Measurements from ENCODE around the gene CLCNKB.

DNA sequence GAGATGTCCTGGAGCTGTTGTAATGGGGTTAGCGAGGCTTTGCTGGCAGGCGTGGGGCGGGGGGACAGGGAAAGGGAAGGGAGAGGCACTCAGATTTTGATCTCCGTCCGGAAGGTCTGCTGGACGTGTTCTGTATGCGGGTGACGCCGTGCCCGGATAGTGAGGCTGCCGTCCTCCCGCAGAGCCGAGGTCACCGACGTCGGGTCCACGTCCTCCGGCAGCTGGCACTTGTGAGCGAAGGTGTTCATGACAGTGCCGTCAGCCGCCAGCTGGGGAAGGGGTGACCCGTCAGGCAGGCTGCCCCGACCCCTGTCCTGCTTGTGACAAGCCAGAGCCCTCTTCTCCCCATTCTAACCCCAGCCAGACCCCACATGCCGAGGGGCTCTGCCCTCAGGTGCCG is 28.1 kb upstream of the CLCNKB start:
- TF ChIP-seq CTCF (conservative IDR thresholded peaks at IDR 0.05; ENCODE audit: low read depth, low read length) (no peak), EZH2 (IDR thresholded peaks at IDR 0.05; ENCODE audit: low read length, unreplicated experiment) (no peak)
